BLaER1 treated with 17β-estradiol and CSF1 and Interleukin-3, amounts not matched to agents 10 nM and 100 nM (cell line): ENCODE results near the gene ATP13A1.

Experiments used
- H3K27ac ChIP-seq, 11 experiments: shearing (Covaris generic); formaldehyde crosslinking; 2 replicates each; pipeline ENCODE4 v1.8.1; 2022
- H3K27me3 ChIP-seq, 11 experiments: shearing (Covaris generic); formaldehyde crosslinking; 2 replicates each; pipeline ENCODE4 v1.8.1; 2022
- H3K36me3 ChIP-seq, 11 experiments: shearing (Covaris generic); formaldehyde crosslinking; 2 replicates each; pipeline ENCODE4 v1.8.1; 2022
- H3K4me1 ChIP-seq, 10 experiments: shearing (Covaris generic); formaldehyde crosslinking; 2 replicates each; pipeline ENCODE4 v1.8.1; 2022
- H3K4me2 ChIP-seq, 11 experiments: shearing (Covaris generic); formaldehyde crosslinking; 2 replicates each; pipeline ENCODE4 v1.8.1; 2022
- H3K4me3 ChIP-seq, 10 experiments: shearing (Covaris generic); formaldehyde crosslinking; 2 replicates each; pipeline ENCODE4 v1.8.1; 2022
- H3K9ac ChIP-seq, 11 experiments: shearing (Covaris generic); formaldehyde crosslinking; 2 replicates each; pipeline ENCODE4 v1.8.1; 2022
- H3K9me3 ChIP-seq, 11 experiments: shearing (Covaris generic); formaldehyde crosslinking; replicated peaks in 1 of 11; 2 replicates each; pipeline ENCODE4 v1.8.1; 2022
- H4K20me1 ChIP-seq, 11 experiments: shearing (Covaris generic); formaldehyde crosslinking; 2 replicates each; pipeline ENCODE4 v1.8.1; 2022
- Cebpa-rat ChIP-seq, 11 experiments: shearing (Covaris generic); IDR thresholded peaks; 2 replicates each; pipeline ENCODE4 v1.8.1; 2022

Gene ATP13A1

DNA sequence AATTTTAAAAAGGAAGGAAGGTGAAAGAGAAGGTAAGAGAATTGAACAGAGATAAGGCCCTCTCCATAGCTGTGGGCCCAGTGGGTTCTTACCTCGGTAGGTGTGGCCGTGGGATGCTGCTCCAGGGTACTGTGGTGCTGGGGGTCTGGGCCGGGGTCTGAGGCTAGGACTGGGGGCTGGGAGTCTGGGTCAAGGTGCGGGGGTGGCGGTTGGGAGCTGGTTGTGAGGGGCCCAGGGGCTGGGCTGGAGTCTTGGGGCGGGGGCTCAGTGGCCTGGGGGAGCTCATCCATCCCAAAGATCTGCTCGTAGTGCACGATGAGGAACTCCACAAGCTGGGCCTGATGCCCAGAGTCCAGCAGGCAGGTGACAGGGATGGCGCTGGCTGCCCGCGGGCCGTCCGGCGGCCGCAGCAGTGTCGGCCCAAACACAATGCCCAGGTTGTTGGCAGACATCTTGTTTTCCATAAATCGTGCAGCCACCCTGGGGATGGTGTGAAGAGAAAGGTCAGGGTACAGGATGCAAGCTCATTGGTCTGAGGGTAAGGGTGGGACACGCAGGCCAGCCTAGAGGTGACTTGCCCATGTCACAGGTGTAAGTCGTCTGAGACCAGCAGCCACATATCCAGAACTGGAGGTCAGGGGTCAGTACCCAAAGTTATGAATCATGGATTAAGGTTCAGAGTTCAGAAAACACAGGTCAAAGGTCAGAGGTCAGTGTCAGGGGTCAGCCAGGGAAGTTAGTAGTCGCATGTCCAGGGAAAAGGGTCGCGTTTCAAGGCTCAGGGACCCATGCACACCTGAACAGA lies 29.6 kb downstream of the ATP13A1 start:
- no peaks in the 10 kb centered on the region for H3K9me3 ChIP-seq
- H3K36me3 ChIP-seq: peaks cover 87 to 96% (median 92%) of the 10 kb centered on the region in 11 experiments
- peaks cover 0 to 100% (median 66%) of the 10 kb centered on the region in 11 experiments; a peak in 18 of 22 replicates for H4K20me1 ChIP-seq
- no peak overlapping the region for H3K4me2 ChIP-seq
- H3K9ac ChIP-seq: no peak overlapping the region
- H3K27me3 ChIP-seq: no peaks in the 10 kb centered on the region
- TF ChIP-seq Cebpa-rat (IDR thresholded peaks at IDR 0.05): no peak
- no peak overlapping the region for H3K27ac ChIP-seq
- no peak overlapping the region for H3K4me3 ChIP-seq
- peaks cover under 1 to 4% (median 1%) of the 10 kb centered on the region in 10 experiments; a peak in 14 of 20 replicates for H3K4me1 ChIP-seq

- H3K27ac ChIP-seq: no peak overlapping the region
- H3K9me3 ChIP-seq: no peaks in the 10 kb centered on the region
- peaks cover 0 to 94% (median 60%) of the 10 kb centered on the region in 11 experiments; a peak in 18 of 22 replicates for H4K20me1 ChIP-seq
- H3K27me3 ChIP-seq: no peaks in the 10 kb centered on the region
- no peak overlapping the region for H3K4me3 ChIP-seq
- H3K4me2 ChIP-seq: no peak overlapping the region
- H3K4me1 ChIP-seq: peaks cover 6 to 10% (median 9%) of the 10 kb centered on the region in 10 experiments; a peak in 17 of 20 replicates
- no peak overlapping the region for H3K9ac ChIP-seq
- peaks cover 78 to 84% (median 80%) of the 10 kb centered on the region in 11 experiments for H3K36me3 ChIP-seq
- no peak for TF ChIP-seq Cebpa-rat (IDR thresholded peaks at IDR 0.05)
Measured at GRCh38 chr19:19632661-19633060, 30.8 kb downstream of the ATP13A1 start.

- Histone ChIP-seq H3K36me3 (peaks cover 64 to 70% (median 67%) of the 10 kb centered on the region in 11 experiments), H3K27ac (no peak overlapping the region), H3K4me2 (no peak overlapping the region), H3K9me3 (no peaks in the 10 kb centered on the region), H3K4me3 (no peak overlapping the region), H3K27me3 (no peaks in the 10 kb centered on the region), H4K20me1 (peaks cover 0 to 86% (median 50%) of the 10 kb centered on the region in 11 experiments; a peak in 17 of 22 replicates), H3K9ac (no peak overlapping the region), H3K4me1 (peaks cover 15 to 24% (median 22%) of the 10 kb centered on the region in 10 experiments; a peak in 19 of 20 replicates)
- no peak for TF ChIP-seq Cebpa-rat (IDR thresholded peaks at IDR 0.05)
Measured at GRCh38 chr19:19631346-19631745, 32.1 kb downstream of the ATP13A1 start.

DNA sequence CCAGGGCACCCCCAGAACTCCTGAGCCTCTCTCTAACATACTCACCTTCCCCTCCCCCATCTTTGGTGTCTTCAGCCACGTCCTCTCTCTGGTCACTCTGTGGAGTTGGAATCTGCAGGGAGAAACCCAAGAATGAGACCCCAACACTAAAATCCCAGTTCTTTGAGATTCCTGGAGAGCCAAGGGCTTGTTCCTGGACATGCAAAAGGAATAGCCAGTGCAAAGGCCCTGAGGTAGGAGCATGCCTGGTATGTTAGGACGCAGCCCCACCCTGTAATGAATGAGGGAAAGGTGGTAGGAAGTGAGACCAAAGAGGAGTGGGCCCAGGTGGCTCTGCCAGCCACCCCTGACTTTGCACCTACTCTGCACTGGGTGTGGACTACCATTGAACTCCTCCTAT lies 33.0 kb downstream of the ATP13A1 start:
- no peak overlapping the region for H3K4me2 ChIP-seq
- H3K27me3 ChIP-seq: no peaks in the 10 kb centered on the region
- no peaks in the 10 kb centered on the region for H3K9me3 ChIP-seq
- H3K4me1 ChIP-seq: peaks cover 15 to 32% (median 29%) of the 10 kb centered on the region in 10 experiments
- no peak overlapping the region for H3K9ac ChIP-seq
- no peak overlapping the region for H3K27ac ChIP-seq
- H3K36me3 ChIP-seq: peaks cover 55 to 61% (median 58%) of the 10 kb centered on the region in 11 experiments
- no peak for TF ChIP-seq Cebpa-rat (IDR thresholded peaks at IDR 0.05)
- no peak overlapping the region for H3K4me3 ChIP-seq
- peaks cover 0 to 78% (median 47%) of the 10 kb centered on the region in 11 experiments; a peak in 17 of 22 replicates for H4K20me1 ChIP-seq

DNA sequence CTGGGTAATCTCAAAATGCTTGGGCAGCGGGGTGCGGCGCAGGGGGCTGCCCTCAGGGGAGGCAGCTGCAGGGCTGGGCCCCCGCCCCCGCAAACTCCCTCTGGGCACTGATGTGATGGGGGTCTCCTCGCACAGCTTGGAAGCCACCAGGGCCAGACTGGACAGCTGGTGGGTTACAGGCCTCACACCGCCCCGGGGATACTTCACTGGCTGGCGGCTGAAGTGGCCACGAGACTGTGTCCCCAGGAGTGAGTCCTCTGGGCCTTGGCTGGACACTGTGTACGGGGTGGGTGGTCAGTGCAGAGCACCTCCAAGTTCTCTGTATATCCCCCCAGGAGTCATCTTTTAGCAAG lies 33.4 kb downstream of the ATP13A1 start:
- H3K4me2 ChIP-seq: no peak overlapping the region
- TF ChIP-seq Cebpa-rat (IDR thresholded peaks at IDR 0.05): no peak
- H3K9ac ChIP-seq: no peak overlapping the region
- no peaks in the 10 kb centered on the region for H3K9me3 ChIP-seq
- peaks cover 15 to 36% (median 33%) of the 10 kb centered on the region in 10 experiments for H3K4me1 ChIP-seq
- H3K4me3 ChIP-seq: no peak overlapping the region
- H4K20me1 ChIP-seq: peaks cover 0 to 74% (median 43%) of the 10 kb centered on the region in 11 experiments; a peak in 16 of 22 replicates
- peaks cover 51 to 58% (median 55%) of the 10 kb centered on the region in 11 experiments for H3K36me3 ChIP-seq
- no peak overlapping the region for H3K27ac ChIP-seq
- no peaks in the 10 kb centered on the region for H3K27me3 ChIP-seq

DNA sequence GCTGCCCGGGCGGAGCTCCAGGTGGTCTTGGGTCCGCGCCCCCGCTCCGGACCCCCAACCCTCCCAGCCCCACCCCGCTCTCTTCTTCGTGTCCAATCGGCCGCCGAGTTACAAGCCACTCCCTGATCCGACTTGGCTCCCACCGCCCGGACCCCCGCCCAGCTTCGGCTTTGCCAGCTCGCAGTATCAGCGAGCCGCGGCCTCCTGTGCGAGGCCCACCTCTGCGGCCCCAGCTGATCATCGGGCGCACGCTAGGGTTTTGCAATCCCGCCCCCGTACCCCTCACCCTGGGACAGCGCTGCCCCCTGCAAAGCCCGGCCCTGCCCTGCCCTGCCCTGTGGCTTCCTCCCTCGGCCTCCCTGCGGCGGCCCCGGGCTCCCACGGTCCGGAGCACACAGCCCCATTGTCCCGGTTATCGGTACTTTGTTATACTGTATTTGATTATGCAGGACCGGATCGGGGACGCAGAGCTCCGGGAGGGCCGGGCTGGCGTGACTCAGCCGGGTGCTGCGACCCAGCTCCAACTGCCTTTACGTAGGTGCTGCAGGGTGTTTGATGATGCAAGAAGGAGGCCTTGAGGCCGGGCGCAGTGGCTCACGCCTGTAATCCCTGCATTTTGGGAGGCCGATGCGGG lies 34.9 kb downstream of the ATP13A1 start:
- Histone ChIP-seq H3K36me3 (peaks cover 37 to 56% (median 52%) of the 10 kb centered on the region in 11 experiments), H3K4me1 (peaks cover 15 to 49% (median 47%) of the 10 kb centered on the region in 10 experiments), H3K9me3 (no peaks in the 10 kb centered on the region), H3K4me2 (peak overlapping the region; percentile 83 to 99 (median 97)), H3K4me3 (peak overlapping the region; percentile 58 to 86 (median 76)), H4K20me1 (peaks cover 3 to 60% (median 32%) of the 10 kb centered on the region in 11 experiments; a peak in 17 of 22 replicates), H3K27me3 (no peaks in the 10 kb centered on the region), H3K27ac (peak overlapping the region in 10 of 11 experiments; percentile 47 to 87 (median 82); a peak in 17 of 22 replicates), H3K9ac (peak overlapping the region; percentile 71 to 94 (median 83))
- TF ChIP-seq Cebpa-rat (IDR thresholded peaks at IDR 0.05): peak in 1 of 11 experiments; percentile 35; a peak in 2 of 22 replicates

DNA sequence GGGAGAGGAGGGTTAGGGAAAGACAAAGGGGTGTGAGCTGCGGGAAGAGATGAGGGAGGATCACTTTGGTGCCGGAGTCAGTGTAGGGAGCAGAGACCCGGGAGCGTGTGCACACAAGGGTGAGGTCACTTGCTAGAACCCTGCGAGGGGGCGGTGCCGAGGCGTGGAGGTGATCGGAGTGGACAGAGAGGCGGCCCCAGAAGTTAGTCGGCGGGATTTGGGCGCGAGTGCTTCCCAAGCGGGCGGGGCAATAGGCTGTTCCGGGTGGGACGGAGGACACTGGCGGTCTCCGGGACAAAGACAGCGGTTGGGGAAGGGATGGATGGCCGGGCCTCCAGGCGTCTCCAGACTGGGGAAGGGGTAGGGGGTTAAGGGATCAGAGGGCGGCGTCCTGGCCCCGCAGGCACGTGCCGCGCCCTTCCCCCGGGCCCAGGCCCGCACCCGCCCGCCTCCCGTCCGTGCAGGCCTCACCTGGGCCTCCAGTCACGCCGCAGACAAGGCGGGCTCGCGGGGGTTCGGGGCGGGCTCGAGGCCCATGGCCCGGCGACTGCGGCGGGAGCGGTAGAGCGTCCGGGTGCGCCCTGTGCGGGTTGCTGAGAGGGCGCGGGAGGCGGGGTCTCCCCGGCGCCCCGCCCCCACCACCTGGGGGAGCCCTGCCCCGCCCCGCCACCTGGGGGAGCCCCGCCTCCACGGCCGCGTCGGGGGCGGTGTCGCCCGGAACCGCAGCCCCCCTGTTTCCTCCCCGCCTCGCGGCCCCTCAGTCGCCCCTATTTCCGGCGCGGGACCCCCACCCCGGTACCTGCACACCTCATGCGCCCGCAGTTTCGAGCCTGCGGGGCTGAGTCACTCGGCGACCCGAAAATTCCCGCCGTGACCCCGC lies 35.6 kb downstream of the ATP13A1 start, which contains the start of gene LPAR2:
Gene LPAR2, minus strand, starts transcription at position 600 of the 880 bp plus-strand sequence. CDS start 945 bp downstream, outside the sequence.
- no peak for TF ChIP-seq Cebpa-rat (IDR thresholded peaks at IDR 0.05)
- Histone ChIP-seq H3K27me3 (no peaks in the 10 kb centered on the region), H3K9me3 (no peaks in the 10 kb centered on the region), H3K4me1 (peaks cover 15 to 50% (median 48%) of the 10 kb centered on the region in 10 experiments), H4K20me1 (peaks cover 3 to 52% (median 25%) of the 10 kb centered on the region in 11 experiments; a peak in 17 of 22 replicates), H3K4me3 (peak within 1 kb of the TSS; percentile 58 to 86 (median 76)), H3K36me3 (peaks cover 30 to 55% (median 47%) of the 10 kb centered on the region in 11 experiments), H3K27ac (peak within 1 kb of the TSS in 10 of 11 experiments; percentile 47 to 87 (median 82); a peak in 19 of 22 replicates), H3K9ac (peak within 1 kb of the TSS; percentile 71 to 94 (median 83)), H3K4me2 (peak within 1 kb of the TSS; percentile 83 to 99 (median 97))
